ENCODE results near the gene BCL7A. TPM values are rescaled to one million over a fixed set of nuclear protein-coding genes. Genes with fewer than 3 reads are reported as not detected.

The BCL7A gene
- total RNA-seq, 4 donors from 2014 or later = 18.3 to 27.2 (median 22.7) TPM

GRCh38 chr12:122080149-122081082 is 58.7 kb downstream of the BCL7A start:
- no peaks in the 10 kb centered on the region for H3K27me3 ChIP-seq
- peaks cover 32 to 39% of the 10 kb centered on the region in 2 donors for H3K4me1 ChIP-seq
- intact Hi-C loops (cut with DNase I) = no loop called here
- TF ChIP-seq POLR2A (IDR thresholded peaks at IDR 0.05) (peak in 1 of 2 donors; percentile 44), CTCF (IDR thresholded peaks at IDR 0.05) (no peak)
- WGBS, 2 donors = 27 to 32% methylated on average over 18 of the region's 18 CpGs
- peaks cover 10 to 14% of the 10 kb centered on the region in 2 donors for H3K36me3 ChIP-seq
- no peaks in the 10 kb centered on the region for H3K9me3 ChIP-seq
- H3K4me3 ChIP-seq (replicated peaks in 1 of 3) = peak overlapping the region; percentile 48 to 80 (median 76)
- H3K27ac ChIP-seq = peak overlapping the region; percentile 73 to 83 (median 82)
- DNase-seq = peak; percentile 82 to 84

- H3K9me3 ChIP-seq = no peaks in the 10 kb centered on the region
- H3K4me1 ChIP-seq = peaks cover 32 to 40% of the 10 kb centered on the region in 2 donors
- peak overlapping the region; percentile 73 to 83 (median 82) for H3K27ac ChIP-seq
- WGBS, 2 donors = 72 to 76% methylated on average over 9 of the region's 9 CpGs
- peak overlapping the region in 1 of 3 donors; percentile 80 for H3K4me3 ChIP-seq (replicated peaks in 1 of 3)
- intact Hi-C loops (cut with DNase I) = no loop called here
- DNase-seq = no peak
- TF ChIP-seq POLR2A (IDR thresholded peaks at IDR 0.05) = no peak
- peaks cover 16% of the 10 kb centered on the region in 2 donors for H3K36me3 ChIP-seq
- H3K27me3 ChIP-seq = no peaks in the 10 kb centered on the region
These were observed 59.5 kb downstream of the BCL7A start for GRCh38 chr12:122081083-122081696.

- peak; percentile 32 to 35 for DNase-seq
- H3K36me3 ChIP-seq = peaks cover 16 to 21% of the 10 kb centered on the region in 2 donors
- peak in 1 of 2 donors; percentile 37 for TF ChIP-seq POLR2A (IDR thresholded peaks at IDR 0.05)
- peak in 1 of 6 experiments; percentile 22 for TF ChIP-seq CTCF (IDR thresholded peaks at IDR 0.05)
- peaks cover 35 to 46% of the 10 kb centered on the region in 2 donors for H3K4me1 ChIP-seq
- H3K27me3 ChIP-seq = no peaks in the 10 kb centered on the region
- intact Hi-C loops (cut with DNase I) = no loop called here
- H3K27ac ChIP-seq = peak overlapping the region; percentile 73 to 83 (median 82)
- peak overlapping the region in 1 of 3 donors; percentile 80 for H3K4me3 ChIP-seq (replicated peaks in 1 of 3)
- no peaks in the 10 kb centered on the region for H3K9me3 ChIP-seq
- 5 to 7% methylated on average over 7 of the region's 7 CpGs for WGBS, 2 donors
These were observed 60.1 kb downstream of the BCL7A start for GRCh38 chr12:122081697-122082221.

GRCh38 chr12:122082621-122083356 is 61.1 kb downstream of the BCL7A start:
- Histone ChIP-seq H3K36me3 (peaks cover 16 to 21% of the 10 kb centered on the region in 2 donors), H3K4me3 (replicated peaks in 1 of 3) (no peak overlapping the region), H3K4me1 (peaks cover 43 to 47% of the 10 kb centered on the region in 2 donors), H3K9me3 (no peaks in the 10 kb centered on the region), H3K27ac (peak overlapping the region in 2 of 3 donors; percentile 18 to 83), H3K27me3 (no peaks in the 10 kb centered on the region)
- DNase-seq = no peak
- WGBS, 2 donors = 75 to 84% methylated on average over 6 of the region's 6 CpGs
- intact Hi-C loops (cut with DNase I) = no loop called here
- TF ChIP-seq POLR2A (IDR thresholded peaks at IDR 0.05) (no peak), CTCF (IDR thresholded peaks at IDR 0.05) (no peak)

- no peak overlapping the region for H3K4me3 ChIP-seq (replicated peaks in 1 of 3)
- H3K9me3 ChIP-seq = no peaks in the 10 kb centered on the region
- DNase-seq = no peak
- H3K27me3 ChIP-seq = no peaks in the 10 kb centered on the region
- H3K4me1 ChIP-seq = peaks cover 60 to 64% of the 10 kb centered on the region in 2 donors
- peaks cover 16 to 21% of the 10 kb centered on the region in 2 donors for H3K36me3 ChIP-seq
- intact Hi-C loops (cut with DNase I) = no loop called here
- WGBS, 2 donors = 93 to 96% methylated on average over 13 of the region's 13 CpGs
- H3K27ac ChIP-seq = no peak overlapping the region
- TF ChIP-seq CTCF (IDR thresholded peaks at IDR 0.05) (no peak), POLR2A (IDR thresholded peaks at IDR 0.05) (no peak)
These were observed 63.2 kb downstream of the BCL7A start for GRCh38 chr12:122084857-122085405.
